ENCODE results near the gene SRCAP. TPM values are rescaled to one million over a fixed set of nuclear protein-coding genes. Genes with fewer than 3 reads are reported as not detected.
A peak's percentile ranks its signal among the peaks of the same experiment; 100 is the strongest.

SRCAP gene
- total RNA-seq, 2 experiments from 2014 or later, result 81.7 to 86.1 TPM

DNA sequence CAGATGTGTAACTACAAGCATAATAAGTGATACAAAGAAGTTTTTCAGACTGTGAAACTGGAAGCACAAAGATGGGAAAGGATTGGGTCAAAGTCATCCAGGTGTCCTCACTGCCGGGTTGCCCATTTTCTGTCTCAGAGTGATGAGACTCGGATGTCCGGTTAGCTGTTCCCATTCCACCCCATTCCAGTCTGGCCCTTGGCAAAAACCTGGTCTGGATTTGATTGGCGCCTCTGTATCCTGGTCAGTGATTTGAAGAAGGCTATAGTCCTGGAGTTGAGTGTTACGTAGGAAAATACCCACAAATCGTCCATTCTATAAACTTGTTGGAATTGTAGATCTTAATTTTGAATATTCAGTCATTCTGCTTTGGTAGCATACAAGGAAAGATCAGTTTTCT, 29.4 kb downstream of the SRCAP start:
- H3K36me3 Mint-ChIP-seq (ENCODE audit: low read depth), result peaks cover 60% of the 10 kb centered on the region
- H3K9me3 Mint-ChIP-seq, result no peaks in the 10 kb centered on the region
- ChIA-PET POLR2A (no interaction called here), CTCF (interaction anchor here (0.6 kb wide), 1 partner anchor 294 kb away, joined by 3 read pairs; no protein-coding TSS in a partner anchor)
- no peak overlapping the region for H3K27ac Mint-ChIP-seq
- peaks cover 8% of the 10 kb centered on the region for H3K4me1 Mint-ChIP-seq
- H3K27me3 Mint-ChIP-seq, result no peaks in the 10 kb centered on the region
- H3K4me3 Mint-ChIP-seq, result no peak overlapping the region
- no peak for DNase-seq

DNA sequence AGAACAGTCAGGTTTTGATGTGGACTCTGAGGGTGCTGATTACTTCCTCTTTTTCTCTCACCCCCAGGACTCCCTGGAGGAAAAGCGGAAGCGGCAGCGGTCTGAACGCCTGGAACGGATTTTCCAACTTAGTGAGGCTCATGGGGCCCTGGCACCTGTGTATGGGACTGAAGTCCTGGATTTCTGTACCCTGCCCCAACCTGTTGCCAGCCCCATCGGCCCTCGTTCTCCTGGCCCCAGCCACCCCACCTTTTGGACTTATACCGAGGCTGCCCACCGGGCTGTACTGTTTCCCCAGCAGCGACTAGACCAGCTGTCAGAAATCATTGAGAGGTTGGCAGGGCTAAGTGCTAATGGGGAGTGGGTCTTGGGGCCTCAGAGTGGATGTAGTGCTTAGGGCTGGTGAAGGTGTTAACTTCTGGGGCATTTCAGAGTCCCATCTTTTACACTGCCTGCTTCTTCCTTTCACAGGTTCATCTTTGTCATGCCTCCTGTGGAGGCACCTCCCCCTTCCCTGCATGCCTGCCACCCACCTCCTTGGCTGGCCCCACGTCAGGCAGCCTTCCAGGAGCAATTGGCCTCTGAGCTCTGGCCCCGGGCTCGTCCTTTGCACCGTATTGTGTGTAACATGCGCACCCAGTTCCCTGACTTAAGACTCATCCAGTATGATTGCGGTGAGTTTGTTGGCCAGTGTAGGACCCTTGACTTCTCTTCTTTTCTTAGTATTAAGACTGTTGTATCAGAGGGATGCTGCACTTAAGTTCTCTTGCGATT, 30.1 kb downstream of the SRCAP start:
- H3K4me1 Mint-ChIP-seq, result peaks cover 8% of the 10 kb centered on the region
- no peak overlapping the region for H3K27ac Mint-ChIP-seq
- peaks cover 57% of the 10 kb centered on the region for H3K36me3 Mint-ChIP-seq (ENCODE audit: low read depth)
- H3K9me3 Mint-ChIP-seq, result no peaks in the 10 kb centered on the region
- no peaks in the 10 kb centered on the region for H3K27me3 Mint-ChIP-seq
- H3K4me3 Mint-ChIP-seq, result no peak overlapping the region
- POLR2A ChIA-PET, result no interaction called here
- CTCF ChIA-PET, result interaction anchor here (0.6 to 0.9 kb wide), 2 partner anchors 18 to 23 kb away, joined by 3 read pairs; no protein-coding TSS in a partner anchor
- DNase-seq, result no peak

DNA sequence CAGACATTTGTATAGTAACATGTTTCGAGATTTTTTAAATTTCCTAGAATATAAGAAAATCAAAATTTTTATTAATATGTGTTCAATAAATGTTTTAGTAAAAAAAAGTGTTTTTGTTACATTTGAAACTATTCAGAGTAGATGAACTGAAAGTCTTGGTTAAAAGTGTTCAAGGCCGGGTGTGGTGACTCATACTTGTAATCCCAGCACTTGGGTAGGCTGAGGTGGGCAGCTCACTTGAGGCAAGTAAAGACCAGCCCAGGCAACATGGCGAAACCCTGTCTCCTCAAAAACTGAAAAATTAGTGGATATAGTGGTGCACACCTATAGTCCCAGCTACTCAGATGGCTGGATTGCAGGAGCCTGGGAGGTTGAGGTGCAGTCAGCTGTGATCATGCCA, 32.4 kb downstream of the SRCAP start:
- DNase-seq, result no peak
- CTCF ChIA-PET, result interaction anchor here (0.9 to 1.5 kb wide), 2 partner anchors 15 to 211 kb away, joined by 3 to 5 read pairs; no protein-coding TSS in a partner anchor
- H3K27ac Mint-ChIP-seq, result no peak overlapping the region
- no peak overlapping the region for H3K4me3 Mint-ChIP-seq
- H3K36me3 Mint-ChIP-seq (ENCODE audit: low read depth), result peaks cover 52% of the 10 kb centered on the region
- no peaks in the 10 kb centered on the region for H3K9me3 Mint-ChIP-seq
- no peaks in the 10 kb centered on the region for H3K27me3 Mint-ChIP-seq
- POLR2A ChIA-PET, result no interaction called here
- peaks cover 8% of the 10 kb centered on the region for H3K4me1 Mint-ChIP-seq

DNA sequence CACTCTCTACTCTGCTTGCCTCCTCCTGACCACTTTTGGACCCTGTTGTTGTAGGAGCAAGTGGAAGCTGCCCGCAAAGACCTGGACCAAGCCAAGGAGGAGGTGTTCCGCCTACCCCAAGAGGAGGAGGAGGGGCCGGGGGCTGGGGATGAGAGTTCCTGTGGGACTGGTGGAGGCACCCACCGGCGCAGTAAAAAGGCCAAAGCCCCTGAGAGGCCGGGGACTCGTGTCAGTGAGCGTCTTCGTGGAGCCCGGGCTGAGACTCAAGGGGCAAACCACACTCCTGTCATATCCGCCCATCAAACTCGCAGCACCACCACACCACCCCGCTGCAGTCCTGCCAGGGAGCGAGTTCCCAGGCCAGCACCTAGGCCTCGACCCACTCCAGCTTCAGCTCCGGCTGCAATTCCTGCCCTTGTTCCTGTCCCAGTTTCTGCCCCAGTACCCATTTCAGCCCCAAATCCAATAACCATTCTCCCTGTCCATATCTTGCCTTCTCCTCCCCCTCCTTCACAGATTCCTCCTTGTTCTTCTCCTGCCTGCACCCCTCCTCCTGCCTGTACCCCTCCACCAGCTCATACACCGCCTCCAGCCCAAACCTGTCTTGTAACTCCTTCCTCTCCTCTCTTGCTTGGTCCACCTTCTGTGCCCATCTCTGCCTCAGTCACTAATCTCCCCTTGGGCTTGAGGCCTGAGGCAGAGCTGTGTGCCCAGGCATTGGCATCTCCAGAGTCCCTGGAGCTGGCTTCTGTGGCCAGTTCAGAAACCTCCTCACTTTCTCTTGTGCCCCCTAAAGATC, 38.2 kb downstream of the SRCAP start:
- H3K4me1 Mint-ChIP-seq, result peaks cover 8% of the 10 kb centered on the region
- DNase-seq, result no peak
- no peak overlapping the region for H3K4me3 Mint-ChIP-seq
- ChIA-PET POLR2A (no interaction called here), CTCF (interaction anchor here (0.6 to 1.5 kb wide), 2 partner anchors 11 to 71 kb away, joined by 4 to 7 read pairs; partner anchors contain the start of gene PHKG2)
- no peak overlapping the region for H3K27ac Mint-ChIP-seq
- H3K36me3 Mint-ChIP-seq (ENCODE audit: low read depth), result peaks cover 47% of the 10 kb centered on the region
- H3K9me3 Mint-ChIP-seq, result no peaks in the 10 kb centered on the region
- no peaks in the 10 kb centered on the region for H3K27me3 Mint-ChIP-seq

DNA sequence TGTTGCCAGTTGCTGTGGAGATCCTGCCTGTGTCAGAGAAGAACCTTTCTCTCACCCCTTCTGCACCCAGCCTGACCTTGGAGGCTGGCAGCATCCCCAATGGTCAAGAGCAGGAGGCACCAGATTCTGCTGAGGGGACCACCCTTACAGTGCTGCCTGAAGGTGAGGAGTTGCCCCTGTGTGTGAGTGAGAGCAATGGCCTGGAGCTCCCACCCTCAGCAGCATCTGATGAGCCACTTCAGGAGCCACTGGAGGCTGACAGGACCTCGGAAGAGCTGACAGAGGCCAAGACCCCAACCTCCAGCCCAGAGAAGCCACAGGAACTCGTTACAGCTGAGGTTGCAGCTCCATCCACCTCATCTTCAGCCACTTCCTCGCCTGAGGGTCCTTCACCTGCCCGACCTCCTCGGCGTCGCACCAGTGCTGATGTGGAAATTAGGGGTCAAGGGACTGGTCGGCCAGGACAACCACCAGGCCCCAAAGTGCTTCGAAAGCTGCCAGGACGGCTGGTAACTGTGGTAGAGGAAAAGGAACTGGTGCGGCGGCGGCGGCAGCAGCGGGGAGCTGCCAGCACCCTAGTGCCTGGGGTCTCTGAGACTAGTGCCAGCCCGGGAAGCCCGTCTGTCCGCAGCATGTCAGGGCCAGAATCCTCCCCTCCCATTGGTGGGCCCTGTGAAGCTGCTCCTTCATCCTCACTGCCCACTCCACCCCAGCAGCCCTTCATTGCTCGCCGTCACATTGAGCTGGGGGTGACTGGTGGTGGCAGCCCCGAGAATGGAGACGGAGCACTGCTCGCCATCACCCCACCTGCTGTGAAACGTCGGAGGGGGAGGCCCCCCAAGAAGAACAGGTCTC, 39.0 kb downstream of the SRCAP start:
- no peak overlapping the region for H3K4me3 Mint-ChIP-seq
- H3K9me3 Mint-ChIP-seq, result no peaks in the 10 kb centered on the region
- H3K4me1 Mint-ChIP-seq, result peaks cover 8% of the 10 kb centered on the region
- peaks cover 43% of the 10 kb centered on the region for H3K36me3 Mint-ChIP-seq (ENCODE audit: low read depth)
- H3K27me3 Mint-ChIP-seq, result no peaks in the 10 kb centered on the region
- ChIA-PET POLR2A (no interaction called here), CTCF (interaction anchor here (0.6 to 1.5 kb wide), 5 partner anchors 10 to 256 kb away, joined by 3 to 7 read pairs (median 3); partner anchors contain the start of gene PHKG2)
- H3K27ac Mint-ChIP-seq, result no peak overlapping the region
- DNase-seq, result no peak

DNA sequence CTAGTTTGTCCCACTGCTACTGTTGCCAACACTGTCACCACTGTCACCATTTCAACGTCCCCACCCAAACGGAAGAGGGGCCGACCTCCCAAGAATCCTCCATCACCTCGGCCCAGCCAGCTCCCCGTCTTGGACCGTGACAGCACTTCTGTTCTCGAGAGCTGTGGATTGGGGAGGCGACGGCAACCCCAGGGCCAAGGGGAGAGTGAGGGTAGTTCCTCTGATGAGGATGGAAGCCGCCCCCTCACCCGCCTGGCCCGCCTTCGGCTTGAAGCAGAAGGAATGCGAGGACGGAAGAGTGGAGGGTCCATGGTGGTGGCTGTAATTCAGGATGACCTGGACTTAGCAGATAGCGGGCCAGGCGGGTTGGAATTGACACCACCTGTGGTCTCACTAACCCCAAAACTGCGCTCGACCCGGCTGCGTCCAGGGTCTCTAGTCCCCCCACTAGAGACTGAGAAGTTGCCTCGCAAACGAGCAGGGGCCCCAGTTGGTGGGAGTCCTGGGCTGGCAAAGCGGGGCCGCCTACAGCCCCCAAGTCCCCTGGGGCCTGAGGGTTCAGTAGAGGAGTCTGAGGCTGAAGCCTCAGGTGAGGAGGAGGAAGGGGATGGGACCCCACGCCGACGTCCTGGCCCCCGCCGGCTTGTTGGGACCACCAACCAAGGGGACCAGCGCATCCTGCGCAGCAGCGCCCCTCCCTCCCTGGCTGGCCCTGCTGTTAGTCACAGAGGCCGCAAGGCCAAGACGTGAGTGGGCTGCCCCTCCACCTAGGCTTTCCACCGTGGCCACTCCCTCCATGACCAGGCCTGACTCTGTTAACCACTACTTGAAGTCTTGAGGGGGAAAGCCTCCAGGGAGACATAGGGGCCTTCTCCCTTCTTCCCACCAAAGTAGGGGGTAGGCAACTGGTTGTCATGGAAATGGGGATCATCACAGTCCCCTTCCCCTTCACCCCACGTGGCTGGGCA, 40.3 kb downstream of the SRCAP start:
- ChIA-PET CTCF (interaction anchor here (1.4 to 1.8 kb wide), 3 partner anchors 9 to 18 kb away, joined by 3 to 7 read pairs (median 6); partner anchors contain the start of gene PHKG2), POLR2A (no interaction called here)
- H3K4me3 Mint-ChIP-seq, result no peak overlapping the region
- DNase-seq, result no peak
- H3K36me3 Mint-ChIP-seq (ENCODE audit: low read depth), result peaks cover 41% of the 10 kb centered on the region
- no peaks in the 10 kb centered on the region for H3K27me3 Mint-ChIP-seq
- peaks cover 8% of the 10 kb centered on the region for H3K4me1 Mint-ChIP-seq
- no peak overlapping the region for H3K27ac Mint-ChIP-seq
- H3K9me3 Mint-ChIP-seq, result no peaks in the 10 kb centered on the region

DNA sequence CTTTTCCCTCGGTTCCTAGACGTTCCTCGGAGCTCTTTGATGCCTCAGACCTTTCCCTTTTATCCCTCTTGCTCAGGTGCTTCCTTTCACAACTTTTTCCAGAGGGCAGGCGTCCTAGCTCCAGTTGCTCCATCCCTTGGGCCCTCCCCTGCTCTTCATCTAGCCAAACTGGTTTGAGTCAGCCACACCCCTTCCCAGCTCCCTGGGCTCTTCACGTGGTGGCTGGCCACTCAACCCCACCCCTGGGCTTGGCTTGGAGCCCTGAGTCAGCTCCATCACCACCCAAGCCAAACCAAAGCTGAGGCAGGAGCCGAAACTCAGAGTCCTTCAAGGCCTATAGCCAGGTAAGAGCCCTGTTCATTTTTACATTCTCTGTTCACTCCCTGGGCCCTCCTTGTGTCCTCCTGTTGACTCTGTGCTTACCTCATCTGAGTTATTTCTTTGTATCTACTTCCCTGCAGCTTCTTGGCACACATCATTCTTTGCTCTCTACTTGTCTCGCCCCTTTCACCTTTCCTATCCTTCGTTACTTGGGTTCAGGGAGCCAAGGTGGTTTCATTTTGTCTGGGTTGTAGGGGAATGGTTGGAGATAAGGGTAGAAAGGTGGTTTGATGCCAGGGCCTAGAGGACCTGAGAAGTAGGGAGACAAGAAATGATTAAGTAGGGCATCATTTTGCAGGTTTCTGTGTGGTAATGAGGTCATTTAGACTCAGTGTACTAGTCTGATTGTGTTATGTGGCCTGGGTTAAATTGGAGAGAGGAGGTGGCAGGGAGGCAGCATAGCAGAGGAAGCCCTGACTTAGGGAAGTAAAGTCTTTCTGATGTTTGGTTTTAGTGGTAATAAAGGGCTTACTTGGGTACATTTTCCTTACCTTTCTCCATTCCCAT, 41.6 kb downstream of the SRCAP start:
- H3K27me3 Mint-ChIP-seq, result no peaks in the 10 kb centered on the region
- peak overlapping the region; percentile 0 for H3K27ac Mint-ChIP-seq
- DNase-seq, result no peak
- peaks cover 39% of the 10 kb centered on the region for H3K36me3 Mint-ChIP-seq (ENCODE audit: low read depth)
- no peak overlapping the region for H3K4me3 Mint-ChIP-seq
- peaks cover 8% of the 10 kb centered on the region for H3K4me1 Mint-ChIP-seq
- ChIA-PET CTCF (interaction anchor here (1.0 to 1.8 kb wide), 2 partner anchors 8 to 16 kb away, joined by 5 to 6 read pairs; no protein-coding TSS in a partner anchor), POLR2A (no interaction called here)
- no peaks in the 10 kb centered on the region for H3K9me3 Mint-ChIP-seq

DNA sequence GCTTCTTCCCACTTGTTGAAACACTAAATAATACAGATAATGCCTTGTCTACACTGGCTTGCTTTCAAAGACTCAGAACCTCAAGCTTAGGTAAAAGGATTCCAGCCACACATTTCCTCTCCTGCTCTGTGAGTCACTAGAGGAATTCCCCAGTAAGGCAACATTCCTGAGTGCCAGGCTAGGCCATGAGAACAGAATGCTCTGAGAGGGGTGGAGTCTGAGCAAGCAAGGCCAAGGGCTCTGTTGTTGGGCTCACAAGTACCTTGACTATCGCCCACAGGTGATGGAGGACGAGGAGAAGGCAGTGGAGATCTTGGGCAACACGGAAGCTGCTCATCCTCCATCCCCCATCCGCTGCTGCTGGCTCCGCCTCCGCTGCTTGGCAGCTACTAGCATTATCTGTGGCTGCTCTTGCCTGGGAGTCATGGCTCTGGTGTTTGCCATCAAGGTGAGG, 42.5 kb downstream of the SRCAP start:
- H3K4me3 Mint-ChIP-seq, result no peak overlapping the region
- peaks cover 33% of the 10 kb centered on the region for H3K36me3 Mint-ChIP-seq (ENCODE audit: low read depth)
- H3K27ac Mint-ChIP-seq, result no peak overlapping the region
- H3K4me1 Mint-ChIP-seq, result peaks cover 8% of the 10 kb centered on the region
- no peak for DNase-seq
- H3K9me3 Mint-ChIP-seq, result no peaks in the 10 kb centered on the region
- ChIA-PET CTCF (interaction anchor here (1.0 to 1.8 kb wide), 2 partner anchors 9 to 17 kb away, joined by 5 to 6 read pairs; no protein-coding TSS in a partner anchor), POLR2A (no interaction called here)
- no peaks in the 10 kb centered on the region for H3K27me3 Mint-ChIP-seq

DNA sequence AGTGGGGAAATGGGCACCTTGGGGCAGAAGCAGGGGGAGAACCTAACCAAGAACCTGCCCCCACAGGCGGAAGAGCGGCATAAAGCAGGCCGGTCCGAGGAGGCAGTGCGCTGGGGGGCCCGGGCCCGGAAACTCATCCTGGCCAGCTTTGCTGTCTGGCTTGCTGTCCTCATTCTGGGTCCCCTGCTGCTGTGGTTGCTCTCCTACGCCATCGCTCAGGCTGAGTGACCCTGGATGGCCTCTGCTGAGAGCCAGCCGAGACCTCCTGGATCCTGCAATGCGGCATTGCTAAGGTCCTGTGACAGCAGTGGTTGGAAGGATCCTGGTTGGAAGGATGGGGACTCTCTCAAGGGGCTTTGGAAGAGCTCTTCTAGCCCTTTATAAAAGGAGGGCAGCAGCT, 44.7 kb downstream of the SRCAP start:
- H3K4me1 Mint-ChIP-seq, result peaks cover 23% of the 10 kb centered on the region
- no peaks in the 10 kb centered on the region for H3K9me3 Mint-ChIP-seq
- ChIA-PET CTCF (interaction anchor here (0.8 to 1.3 kb wide), 2 partner anchors 9 to 70 kb away, joined by 3 read pairs; no protein-coding TSS in a partner anchor), POLR2A (no interaction called here)
- H3K27ac Mint-ChIP-seq, result no peak overlapping the region
- no peaks in the 10 kb centered on the region for H3K27me3 Mint-ChIP-seq
- H3K36me3 Mint-ChIP-seq (ENCODE audit: low read depth), result peaks cover 22% of the 10 kb centered on the region
- DNase-seq, result no peak
- H3K4me3 Mint-ChIP-seq, result no peak overlapping the region

DNA sequence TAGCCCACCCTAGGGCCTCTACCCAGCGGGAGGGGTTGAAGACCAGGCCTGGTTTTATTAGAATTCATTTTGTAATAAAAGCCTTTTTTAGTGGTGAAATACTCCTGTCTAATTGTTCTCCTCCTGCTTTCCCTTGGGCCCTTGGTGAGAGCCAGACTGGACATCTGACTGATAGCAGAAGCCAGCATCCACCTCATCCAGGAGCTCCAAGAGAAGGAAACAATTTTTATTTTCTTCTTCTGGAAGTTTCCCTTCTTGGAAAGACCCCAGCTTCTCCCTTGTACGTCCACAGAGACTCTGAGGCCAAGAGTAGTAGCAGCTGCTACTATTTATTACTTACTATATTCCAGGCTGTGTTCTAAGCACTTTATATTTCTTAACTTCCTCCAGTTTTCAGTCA, 45.2 kb downstream of the SRCAP start:
- H3K27me3 Mint-ChIP-seq, result no peaks in the 10 kb centered on the region
- ChIA-PET POLR2A (no interaction called here), CTCF (interaction anchor here (0.8 to 1.3 kb wide), 2 partner anchors 9 to 70 kb away, joined by 3 read pairs; no protein-coding TSS in a partner anchor)
- H3K4me1 Mint-ChIP-seq, result peaks cover 26% of the 10 kb centered on the region
- DNase-seq, result no peak
- H3K36me3 Mint-ChIP-seq (ENCODE audit: low read depth), result peaks cover 18% of the 10 kb centered on the region
- no peak overlapping the region for H3K4me3 Mint-ChIP-seq
- H3K9me3 Mint-ChIP-seq, result no peaks in the 10 kb centered on the region
- H3K27ac Mint-ChIP-seq, result no peak overlapping the region

DNA sequence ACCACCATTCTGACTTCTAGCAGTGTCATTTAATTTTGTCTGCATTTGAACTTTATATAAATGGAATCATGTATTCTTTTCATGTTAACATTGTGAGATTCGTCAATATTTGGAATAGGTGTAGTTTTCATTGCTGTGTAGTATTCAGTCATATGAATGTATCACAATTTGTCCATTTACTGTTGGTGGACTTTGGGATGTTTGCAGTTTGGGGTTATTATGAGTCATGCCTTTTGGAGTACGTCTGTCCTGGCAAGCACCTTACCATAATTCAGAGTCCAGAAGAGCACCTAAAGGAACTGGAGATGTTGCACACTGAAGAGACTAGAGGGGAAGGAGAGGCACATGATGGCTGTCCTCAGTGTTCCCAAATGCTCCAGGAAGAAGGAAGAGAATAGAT, 46.1 kb downstream of the SRCAP start:
- Mint-ChIP-seq H3K4me1 (peaks cover 32% of the 10 kb centered on the region), H3K27ac (no peak overlapping the region)
- POLR2A ChIA-PET, result no interaction called here

More for the DNA sequence above, 46.1 kb downstream of the SRCAP start:
- CTCF ChIA-PET, result no interaction called here
- Mint-ChIP-seq H3K4me3 (no peak overlapping the region), H3K27me3 (no peaks in the 10 kb centered on the region), H3K36me3 (ENCODE audit: low read depth) (peaks cover 18% of the 10 kb centered on the region), H3K9me3 (no peaks in the 10 kb centered on the region)
- DNase-seq, result no peak

All from activated CD4-positive, alpha-beta T cell treated with anti-CD3 and anti-CD28 coated beads, Interleukin-2, amount 10 ng/mL, durations not matched to agents 7 days and 5 days (primary cell).